HepG2 (cell line): ENCODE measurements around the gene GRIN2D. TPM values are rescaled to one million over a fixed set of nuclear protein-coding genes. Genes with fewer than 3 reads are reported as not detected.

ENCODE experiments used
- ATAC-seq: fragments of 200-7000 bp; cut with Tn5 transposase; 3 replicates; pipeline ENCODE4 v1.9.1; 2020; ENCODE audit warnings: mild to moderate bottlenecking, moderate library complexity
- BruUV-seq: library from RNA; stranded (reverse); fragments of 400-500 nt; replicated peaks from 2 replicates; lab custom pipeline; 2021; lab: Mats Ljungman, UMichigan
- CTCF ChIA-PET: fragments of 300-600 bp; formaldehyde crosslinking; extraction: SDS; loops from one replicate; lab custom pipeline; 2021; ENCODE audit warnings: low total read pairs, inconsistent platforms, low intra/inter-chr PET ratio; lab: Yijun Ruan, JAX
- POLR2A ChIA-PET: fragments of 350-600 bp; sonication (Branson Sonifier 250); formaldehyde crosslinking; loops from one replicate; lab custom pipeline; 2020; ENCODE audit warnings: antibody characterized with exemption, inconsistent platforms; lab: Yijun Ruan, JAX
- DNase-seq: peaks from one replicate; pipeline ENCODE4 v3.0.0-alpha.2; 2015; ENCODE audit warnings: low spot score
- FAIRE-seq: peaks from 3 replicates; lab custom pipeline; 2011; peaks lifted over from hg19 to GRCh38; lab: Jason Lieb, UNC
- H2AFZ ChIP-seq: one replicate; pipeline ENCODE4 v1.6.1; 2011; ENCODE audit warnings: low read length, inconsistent platforms
- H3K27ac ChIP-seq: fragments of 300-600 bp; 3 replicates; pipeline ENCODE4 v1.8.0; 2011; ENCODE audit warnings: mixed run types, mild to moderate bottlenecking, mixed read lengths, low read length, inconsistent platforms; ENCODE audit not compliant: insufficient read depth; ENCODE audit errors: extremely low read length
- H3K27me3 ChIP-seq, 2 experiments: fragments of 200-600 bp in 1 of 2; 2 replicates in 1 of 2; 3 replicates in 1 of 2; pipeline versions ENCODE4 v1.6.0 to v1.8.0; 2011; ENCODE audit warnings: low read length in 2 of 2, mild to moderate bottlenecking in 2 of 2, moderate library complexity in 2 of 2, inconsistent platforms in 1 of 2; ENCODE audit not compliant: insufficient read depth in 2 of 2, control insufficient read depth in 1 of 2
- H3K36me3 ChIP-seq, 2 experiments: fragments of 200-600 bp in 1 of 2; replicated peaks in 1 of 2; 2 replicates in 1 of 2; 3 replicates in 1 of 2; pipeline versions ENCODE4 v1.5.1 to v1.8.0; 2011; ENCODE audit warnings: low read length in 2 of 2, inconsistent platforms in 1 of 2; ENCODE audit not compliant: insufficient read depth in 2 of 2, control insufficient read depth in 1 of 2
- H3K4me1 ChIP-seq: 2 replicates; pipeline ENCODE4 v1.5.1; 2012; ENCODE audit warnings: low read length, inconsistent platforms; ENCODE audit not compliant: insufficient read depth
- H3K4me2 ChIP-seq: 2 replicates; pipeline ENCODE4 v1.6.0; 2011; ENCODE audit warnings: low read depth, low read length, inconsistent platforms
- H3K4me3 ChIP-seq, 3 experiments: fragments of 200-600 bp in 1 of 3; sonication (generic), shearing (Covaris generic) in 1 of 3; replicated peaks in 1 of 3; 2 replicates each; pipeline ENCODE4 v1.5.1; 2011 to 2016; ENCODE audit warnings: low read length in 3 of 3, inconsistent platforms in 2 of 3, low read depth in 2 of 3, mild to moderate bottlenecking in 2 of 3, control low read depth in 1 of 3, mixed read lengths in 1 of 3; ENCODE audit not compliant: insufficient read depth in 1 of 3
- H3K79me2 ChIP-seq: one replicate; pipeline ENCODE4 v1.6.1; 2011; ENCODE audit warnings: low read length, inconsistent platforms; ENCODE audit not compliant: insufficient read depth
- H3K9ac ChIP-seq: 2 replicates; pipeline ENCODE4 v1.6.0; 2011; ENCODE audit warnings: mild to moderate bottlenecking, low read depth, low read length, inconsistent platforms; ENCODE audit not compliant: insufficient read depth
- H3K9me3 ChIP-seq: 2 replicates; pipeline ENCODE4 v1.5.1; 2012; ENCODE audit warnings: mild to moderate bottlenecking, low read length
- H4K20me1 ChIP-seq: 2 replicates; pipeline ENCODE4 v1.6.0; 2011; ENCODE audit warnings: inconsistent platforms, mild to moderate bottlenecking, low read length, moderate library complexity; ENCODE audit not compliant: insufficient read depth
- NBN ChIP-seq: fragments of 450-650 bp; conservative IDR thresholded peaks from 2 replicates; pipeline ENCODE4 v1.6.1; 2017
- NFYB ChIP-seq: sonication (generic); formaldehyde crosslinking; IDR thresholded peaks from 2 replicates; pipeline ENCODE4 v1.4.0; 2020; ENCODE audit warnings: missing genetic modification reagents
- NR3C1 ChIP-seq: sonication (generic); formaldehyde crosslinking; IDR thresholded peaks from 2 replicates; pipeline ENCODE4 v1.4.0; 2020; ENCODE audit warnings: missing genetic modification reagents
- PCBP2 ChIP-seq: fragments of 200-400 bp; formaldehyde crosslinking; optimal IDR thresholded peaks from 2 replicates; pipeline ENCODE3; 2018; ENCODE audit warnings: low read length, low read depth; ENCODE audit not compliant: poor library complexity, severe bottlenecking
- POLR2A ChIP-seq, 2 experiments: IDR thresholded peaks; 2 replicates each; pipeline ENCODE4 v1.6.1; 2011; ENCODE audit warnings: low read depth in 2 of 2, low read length in 2 of 2, mild to moderate bottlenecking in 1 of 2, moderate library complexity in 1 of 2; ENCODE audit not compliant: insufficient read depth in 1 of 2
- TMF1 ChIP-seq: sonication (generic); formaldehyde crosslinking; IDR thresholded peaks from 2 replicates; pipeline ENCODE4 v1.8.1; 2022; ENCODE audit warnings: low read depth, missing genetic modification reagents
- ZFYVE20 ChIP-seq: sonication (generic); formaldehyde crosslinking; IDR thresholded peaks from 2 replicates; pipeline ENCODE4 v1.8.0; 2023; ENCODE audit warnings: low read depth, mild to moderate bottlenecking, moderate library complexity, missing genetic modification reagents, borderline replicate concordance
- ZNF33A ChIP-seq: sonication (generic); formaldehyde crosslinking; IDR thresholded peaks from 2 replicates; pipeline ENCODE4 v1.5.1; 2020; ENCODE audit warnings: missing genetic modification reagents, mild to moderate bottlenecking, moderate library complexity, borderline replicate concordance
- ZNF652 ChIP-seq: IDR thresholded peaks from 2 replicates; pipeline ENCODE4 v1.6.1; 2016; ENCODE audit warnings: low read depth, borderline replicate concordance
- WGBS: methylation state at CpG from one replicate; pipeline ENCODE4 v1.1.6; 2017; ENCODE audit warnings: low lambda C conversion rate; 5-methylcytosine and 5-hydroxymethylcytosine counted together
- in situ Hi-C: cut with HindIII; loops from 2 replicates; pipeline ENCODE4 v1.10.0; 2017; ENCODE audit warnings: low pct_unique_long_range_greater_than_20kb; ENCODE audit not compliant: extremely low pct_ligation_motif_present
- intact Hi-C: fragments of 100-400 bp; cut with micrococcal nuclease; formaldehyde crosslinking; loops from one replicate; pipeline ENCODE4 v1.10.0; 2022; ENCODE audit not compliant: unreplicated experiment
- polyA plus RNA-seq, 8 experiments: library from polyadenylated mRNA; depleted of rRNA in 3 of 8; stranded (reverse) in 7 of 8; unstranded in 1 of 8; fragments of >200 nt; fragmentation: Illumina TruSeq in 4 of 8; extraction: Trizol in 4 of 8; gene quantifications; 2 replicates each; pipeline versions ENCODE4 v1.2.1 to v1.2.3, GENCODE V29; 2011 to 2016; ENCODE audit warnings: low read depth in 4 of 8, missing spikeins in 1 of 8, mixed read lengths in 1 of 8; ENCODE audit not compliant: insufficient read depth in 1 of 8
- total RNA-seq, 5 experiments: library from RNA; depleted of rRNA; stranded (reverse); fragments of >200 nt; fragmentation: Illumina TruSeq; extraction: Trizol; gene quantifications; 2 replicates each; pipeline ENCODE4 v1.2.3, GENCODE V29; 2016; ENCODE audit warnings: low read depth in 1 of 5
- TF ChIP-seq, protein P1 (sequence below): sonication (generic); formaldehyde crosslinking; IDR thresholded peaks from 2 replicates; pipeline ENCODE4 v1.4.0; 2020; ENCODE audit warnings: missing genetic modification reagents
- TF ChIP-seq, protein P2 (sequence below): sonication (generic); formaldehyde crosslinking; conservative IDR thresholded peaks from 2 replicates; pipeline ENCODE4 v1.8.0; 2022; ENCODE audit warnings: missing genetic modification reagents
- TF ChIP-seq, protein P3 (sequence below): sonication (generic); formaldehyde crosslinking; IDR thresholded peaks from 2 replicates; pipeline ENCODE4 v1.4.0; 2020; ENCODE audit warnings: missing genetic modification reagents
- TF ChIP-seq, protein P4 (sequence below): sonication (generic); formaldehyde crosslinking; IDR thresholded peaks from 2 replicates; pipeline ENCODE4 v1.5.1; 2020; ENCODE audit warnings: mild to moderate bottlenecking, missing genetic modification reagents, moderate library complexity

Gene GRIN2D
- total and polyA plus RNA-seq, 2 of the 13 experiments (the other 11 are each of a cell fraction or from before 2014, with no cell fraction given): 0.02 to 0.13 TPM

DNA sequence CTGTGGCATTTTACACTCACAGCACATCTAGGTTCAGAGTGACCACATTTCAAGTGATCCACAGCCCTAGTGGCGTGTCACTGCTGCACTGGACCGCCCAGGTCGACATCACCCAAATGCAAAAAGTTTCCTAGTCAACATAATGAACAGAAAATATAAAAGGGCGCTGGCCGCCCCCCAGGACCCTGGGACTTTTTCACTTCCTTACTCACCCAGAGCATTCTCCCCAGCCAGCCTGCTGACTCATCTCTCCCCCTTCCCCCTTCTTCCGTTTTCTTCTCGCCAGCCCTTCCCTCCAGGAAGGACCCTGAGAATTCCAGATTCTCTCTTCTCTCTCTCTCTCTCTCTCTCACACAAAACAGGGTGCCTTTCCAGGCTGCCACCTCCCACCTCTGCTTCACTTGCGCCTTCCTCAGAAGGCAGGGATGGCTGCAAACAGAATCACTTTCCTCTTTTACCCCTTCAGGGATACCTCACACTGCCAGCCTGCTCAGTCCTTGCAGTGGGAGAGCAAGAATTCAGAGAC is 31.3 kb downstream of the GRIN2D start:
- ChIA-PET POLR2A (no interaction called here), CTCF (no interaction called here)
- 0 out of 2 replicates have a peak, but pooled peaks cover 6% of the 10 kb centered on the region for H3K4me1 ChIP-seq
- no peaks in the 10 kb centered on the region for H3K79me2 ChIP-seq
- H3K27ac ChIP-seq: no peak overlapping the region
- intact Hi-C loops (no loop called here), in situ Hi-C loops (no loop called here)
- no peak overlapping the region; the same call in 1 of the 2 replicates for H3K4me2 ChIP-seq
- H3K9ac ChIP-seq: no peak overlapping the region
- FAIRE-seq (no peak), DNase-seq (no peak), ATAC-seq (no peak)
- no peaks in the 10 kb centered on the region for H3K36me3 ChIP-seq
- no TSS peak for BruUV-seq
- H3K4me3 ChIP-seq: no peak overlapping the region
- 73% methylated on average over 8 of the region's 8 CpGs for WGBS
- H3K9me3 ChIP-seq: no peaks in the 10 kb centered on the region
- no peaks in the 10 kb centered on the region for H3K27me3 ChIP-seq
- no peak overlapping the region for H2AFZ ChIP-seq
- H4K20me1 ChIP-seq: no peaks in the 10 kb centered on the region
- TF ChIP-seq NR3C1 (CRISPR knock-in tag): no peak
- TF ChIP-seq TMF1 (CRISPR knock-in tag): no peak
- TF ChIP-seq PCBP2: no peak
- TF ChIP-seq, protein P1, sequence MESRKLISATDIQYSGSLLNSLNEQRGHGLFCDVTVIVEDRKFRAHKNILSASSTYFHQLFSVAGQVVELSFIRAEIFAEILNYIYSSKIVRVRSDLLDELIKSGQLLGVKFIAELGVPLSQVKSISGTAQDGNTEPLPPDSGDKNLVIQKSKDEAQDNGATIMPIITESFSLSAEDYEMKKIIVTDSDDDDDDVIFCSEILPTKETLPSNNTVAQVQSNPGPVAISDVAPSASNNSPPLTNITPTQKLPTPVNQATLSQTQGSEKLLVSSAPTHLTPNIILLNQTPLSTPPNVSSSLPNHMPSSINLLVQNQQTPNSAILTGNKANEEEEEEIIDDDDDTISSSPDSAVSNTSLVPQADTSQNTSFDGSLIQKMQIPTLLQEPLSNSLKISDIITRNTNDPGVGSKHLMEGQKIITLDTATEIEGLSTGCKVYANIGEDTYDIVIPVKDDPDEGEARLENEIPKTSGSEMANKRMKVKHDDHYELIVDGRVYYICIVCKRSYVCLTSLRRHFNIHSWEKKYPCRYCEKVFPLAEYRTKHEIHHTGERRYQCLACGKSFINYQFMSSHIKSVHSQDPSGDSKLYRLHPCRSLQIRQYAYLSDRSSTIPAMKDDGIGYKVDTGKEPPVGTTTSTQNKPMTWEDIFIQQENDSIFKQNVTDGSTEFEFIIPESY (CRISPR knock-in tag): no peak
- TF ChIP-seq ZNF33A (CRISPR knock-in tag): no peak
- TF ChIP-seq ZNF652 (CRISPR knock-in tag): no peak
- TF ChIP-seq, protein P2, sequence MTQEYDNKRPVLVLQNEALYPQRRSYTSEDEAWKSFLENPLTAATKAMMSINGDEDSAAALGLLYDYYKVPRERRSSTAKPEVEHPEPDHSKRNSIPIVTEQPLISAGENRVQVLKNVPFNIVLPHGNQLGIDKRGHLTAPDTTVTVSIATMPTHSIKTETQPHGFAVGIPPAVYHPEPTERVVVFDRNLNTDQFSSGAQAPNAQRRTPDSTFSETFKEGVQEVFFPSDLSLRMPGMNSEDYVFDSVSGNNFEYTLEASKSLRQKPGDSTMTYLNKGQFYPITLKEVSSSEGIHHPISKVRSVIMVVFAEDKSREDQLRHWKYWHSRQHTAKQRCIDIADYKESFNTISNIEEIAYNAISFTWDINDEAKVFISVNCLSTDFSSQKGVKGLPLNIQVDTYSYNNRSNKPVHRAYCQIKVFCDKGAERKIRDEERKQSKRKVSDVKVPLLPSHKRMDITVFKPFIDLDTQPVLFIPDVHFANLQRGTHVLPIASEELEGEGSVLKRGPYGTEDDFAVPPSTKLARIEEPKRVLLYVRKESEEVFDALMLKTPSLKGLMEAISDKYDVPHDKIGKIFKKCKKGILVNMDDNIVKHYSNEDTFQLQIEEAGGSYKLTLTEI (CRISPR knock-in tag): no peak
- no peak for TF ChIP-seq ZFYVE20 (CRISPR knock-in tag)
- no peak for TF ChIP-seq NBN
- TF ChIP-seq, protein P3, sequence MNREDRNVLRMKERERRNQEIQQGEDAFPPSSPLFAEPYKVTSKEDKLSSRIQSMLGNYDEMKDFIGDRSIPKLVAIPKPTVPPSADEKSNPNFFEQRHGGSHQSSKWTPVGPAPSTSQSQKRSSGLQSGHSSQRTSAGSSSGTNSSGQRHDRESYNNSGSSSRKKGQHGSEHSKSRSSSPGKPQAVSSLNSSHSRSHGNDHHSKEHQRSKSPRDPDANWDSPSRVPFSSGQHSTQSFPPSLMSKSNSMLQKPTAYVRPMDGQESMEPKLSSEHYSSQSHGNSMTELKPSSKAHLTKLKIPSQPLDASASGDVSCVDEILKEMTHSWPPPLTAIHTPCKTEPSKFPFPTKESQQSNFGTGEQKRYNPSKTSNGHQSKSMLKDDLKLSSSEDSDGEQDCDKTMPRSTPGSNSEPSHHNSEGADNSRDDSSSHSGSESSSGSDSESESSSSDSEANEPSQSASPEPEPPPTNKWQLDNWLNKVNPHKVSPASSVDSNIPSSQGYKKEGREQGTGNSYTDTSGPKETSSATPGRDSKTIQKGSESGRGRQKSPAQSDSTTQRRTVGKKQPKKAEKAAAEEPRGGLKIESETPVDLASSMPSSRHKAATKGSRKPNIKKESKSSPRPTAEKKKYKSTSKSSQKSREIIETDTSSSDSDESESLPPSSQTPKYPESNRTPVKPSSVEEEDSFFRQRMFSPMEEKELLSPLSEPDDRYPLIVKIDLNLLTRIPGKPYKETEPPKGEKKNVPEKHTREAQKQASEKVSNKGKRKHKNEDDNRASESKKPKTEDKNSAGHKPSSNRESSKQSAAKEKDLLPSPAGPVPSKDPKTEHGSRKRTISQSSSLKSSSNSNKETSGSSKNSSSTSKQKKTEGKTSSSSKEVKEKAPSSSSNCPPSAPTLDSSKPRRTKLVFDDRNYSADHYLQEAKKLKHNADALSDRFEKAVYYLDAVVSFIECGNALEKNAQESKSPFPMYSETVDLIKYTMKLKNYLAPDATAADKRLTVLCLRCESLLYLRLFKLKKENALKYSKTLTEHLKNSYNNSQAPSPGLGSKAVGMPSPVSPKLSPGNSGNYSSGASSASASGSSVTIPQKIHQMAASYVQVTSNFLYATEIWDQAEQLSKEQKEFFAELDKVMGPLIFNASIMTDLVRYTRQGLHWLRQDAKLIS (CRISPR knock-in tag): no peak
- TF ChIP-seq, protein P4, sequence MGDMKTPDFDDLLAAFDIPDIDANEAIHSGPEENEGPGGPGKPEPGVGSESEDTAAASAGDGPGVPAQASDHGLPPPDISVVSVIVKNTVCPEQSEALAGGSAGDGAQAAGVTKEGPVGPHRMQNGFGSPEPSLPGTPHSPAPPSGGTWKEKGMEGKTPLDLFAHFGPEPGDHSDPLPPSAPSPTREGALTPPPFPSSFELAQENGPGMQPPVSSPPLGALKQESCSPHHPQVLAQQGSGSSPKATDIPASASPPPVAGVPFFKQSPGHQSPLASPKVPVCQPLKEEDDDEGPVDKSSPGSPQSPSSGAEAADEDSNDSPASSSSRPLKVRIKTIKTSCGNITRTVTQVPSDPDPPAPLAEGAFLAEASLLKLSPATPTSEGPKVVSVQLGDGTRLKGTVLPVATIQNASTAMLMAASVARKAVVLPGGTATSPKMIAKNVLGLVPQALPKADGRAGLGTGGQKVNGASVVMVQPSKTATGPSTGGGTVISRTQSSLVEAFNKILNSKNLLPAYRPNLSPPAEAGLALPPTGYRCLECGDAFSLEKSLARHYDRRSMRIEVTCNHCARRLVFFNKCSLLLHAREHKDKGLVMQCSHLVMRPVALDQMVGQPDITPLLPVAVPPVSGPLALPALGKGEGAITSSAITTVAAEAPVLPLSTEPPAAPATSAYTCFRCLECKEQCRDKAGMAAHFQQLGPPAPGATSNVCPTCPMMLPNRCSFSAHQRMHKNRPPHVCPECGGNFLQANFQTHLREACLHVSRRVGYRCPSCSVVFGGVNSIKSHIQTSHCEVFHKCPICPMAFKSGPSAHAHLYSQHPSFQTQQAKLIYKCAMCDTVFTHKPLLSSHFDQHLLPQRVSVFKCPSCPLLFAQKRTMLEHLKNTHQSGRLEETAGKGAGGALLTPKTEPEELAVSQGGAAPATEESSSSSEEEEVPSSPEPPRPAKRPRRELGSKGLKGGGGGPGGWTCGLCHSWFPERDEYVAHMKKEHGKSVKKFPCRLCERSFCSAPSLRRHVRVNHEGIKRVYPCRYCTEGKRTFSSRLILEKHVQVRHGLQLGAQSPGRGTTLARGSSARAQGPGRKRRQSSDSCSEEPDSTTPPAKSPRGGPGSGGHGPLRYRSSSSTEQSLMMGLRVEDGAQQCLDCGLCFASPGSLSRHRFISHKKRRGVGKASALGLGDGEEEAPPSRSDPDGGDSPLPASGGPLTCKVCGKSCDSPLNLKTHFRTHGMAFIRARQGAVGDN (CRISPR knock-in tag): no peak
- no peak for TF ChIP-seq POLR2A (IDR thresholded peaks at IDR 0.05; ENCODE audit: insufficient read depth in 1 of 2, low read depth in 2 of 2, low read length in 2 of 2)
- TF ChIP-seq NFYB (CRISPR knock-in tag): no peak
